RWPE2 (cell line): Measurements from ENCODE around the gene ARMC7.

Source experiments
- ATAC-seq: fragments of 200-7000 bp; cut with Tn5 transposase; 3 replicates; pipeline ENCODE4 v1.9.1; 2021; ENCODE audit warnings: low read depth
- DNase-seq: peaks from one replicate; pipeline ENCODE4 v3.0.0-alpha.2; 2020; ENCODE audit warnings: low spot score
- H3K27ac ChIP-seq: fragments of 450-650 bp; 2 replicates; pipeline ENCODE4 v1.5.1; 2017; ENCODE audit warnings: mild to moderate bottlenecking; ENCODE audit not compliant: poor library complexity, severe bottlenecking
- H3K27me3 ChIP-seq: fragments of 250-450 bp; sonication (Bioruptor Pico); 2 replicates; pipeline ENCODE4 v1.5.1; 2021; ENCODE audit warnings: mild to moderate bottlenecking, moderate library complexity; ENCODE audit not compliant: insufficient read depth, poor library complexity, severe bottlenecking
- H3K36me3 ChIP-seq: fragments of 250-450 bp; sonication (Bioruptor Pico); 2 replicates; pipeline ENCODE4 v1.5.1; 2020; ENCODE audit warnings: low read depth, mild to moderate bottlenecking, moderate library complexity
- H3K4me1 ChIP-seq: fragments of 250-450 bp; sonication (Bioruptor Pico); 2 replicates; pipeline ENCODE4 v1.5.1; 2021; ENCODE audit warnings: mild to moderate bottlenecking, moderate library complexity; ENCODE audit not compliant: insufficient read depth, poor library complexity, severe bottlenecking
- H3K4me3 ChIP-seq: fragments of 250-450 bp; sonication (Bioruptor Pico); 2 replicates; pipeline ENCODE4 v1.5.1; 2021; ENCODE audit warnings: mild to moderate bottlenecking, moderate library complexity; ENCODE audit not compliant: severe bottlenecking
- H3K9me3 ChIP-seq: fragments of 250-450 bp; sonication (Bioruptor Pico); 2 replicates; pipeline ENCODE4 v1.5.1; 2021; ENCODE audit warnings: mild to moderate bottlenecking, moderate library complexity; ENCODE audit not compliant: severe bottlenecking
- TF ChIP-seq, protein P1 (sequence below): fragments of 450-650 bp; IDR thresholded peaks from one replicate; pipeline ENCODE4 v1.5.1; 2017; ENCODE audit warnings: mild to moderate bottlenecking, moderate library complexity; ENCODE audit not compliant: poor library complexity, severe bottlenecking

The ARMC7 gene

DNA sequence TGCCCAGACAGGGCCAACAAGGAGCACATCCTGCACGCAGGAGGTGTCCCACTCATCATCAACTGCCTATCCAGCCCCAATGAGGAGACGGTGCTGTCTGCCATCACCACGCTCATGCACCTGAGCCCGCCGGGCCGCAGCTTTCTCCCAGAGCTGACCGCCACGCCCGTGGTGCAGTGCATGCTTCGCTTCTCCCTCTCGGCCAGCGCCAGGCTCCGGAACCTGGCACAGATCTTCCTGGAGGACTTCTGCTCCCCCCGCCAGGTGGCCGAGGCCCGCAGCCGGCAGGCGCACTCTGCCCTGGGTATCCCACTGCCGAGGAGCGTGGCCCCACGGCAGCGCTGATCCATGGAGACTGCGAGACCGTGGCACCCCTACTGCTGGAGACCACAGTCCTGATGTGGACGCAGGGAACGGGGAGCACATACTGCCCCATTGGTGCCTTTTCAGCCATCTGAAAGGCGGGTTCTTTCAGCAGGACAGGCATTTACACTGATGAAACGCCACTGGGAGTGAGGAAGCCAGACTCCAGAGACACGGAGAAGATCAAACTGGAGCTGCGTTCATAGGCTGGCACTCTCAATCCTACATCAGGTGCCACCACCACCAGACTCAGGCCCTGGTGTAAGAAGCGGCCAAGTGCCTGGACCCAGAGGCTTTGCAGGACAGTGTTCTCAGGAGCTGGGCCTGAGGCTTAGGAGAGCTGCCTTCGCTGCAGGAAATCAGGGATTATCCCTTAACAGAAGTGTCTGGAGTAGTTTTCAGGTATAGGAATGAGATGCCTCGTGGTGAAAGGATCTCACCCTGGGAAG is 19.1 kb downstream of the ARMC7 start:
- TF ChIP-seq, protein P1, sequence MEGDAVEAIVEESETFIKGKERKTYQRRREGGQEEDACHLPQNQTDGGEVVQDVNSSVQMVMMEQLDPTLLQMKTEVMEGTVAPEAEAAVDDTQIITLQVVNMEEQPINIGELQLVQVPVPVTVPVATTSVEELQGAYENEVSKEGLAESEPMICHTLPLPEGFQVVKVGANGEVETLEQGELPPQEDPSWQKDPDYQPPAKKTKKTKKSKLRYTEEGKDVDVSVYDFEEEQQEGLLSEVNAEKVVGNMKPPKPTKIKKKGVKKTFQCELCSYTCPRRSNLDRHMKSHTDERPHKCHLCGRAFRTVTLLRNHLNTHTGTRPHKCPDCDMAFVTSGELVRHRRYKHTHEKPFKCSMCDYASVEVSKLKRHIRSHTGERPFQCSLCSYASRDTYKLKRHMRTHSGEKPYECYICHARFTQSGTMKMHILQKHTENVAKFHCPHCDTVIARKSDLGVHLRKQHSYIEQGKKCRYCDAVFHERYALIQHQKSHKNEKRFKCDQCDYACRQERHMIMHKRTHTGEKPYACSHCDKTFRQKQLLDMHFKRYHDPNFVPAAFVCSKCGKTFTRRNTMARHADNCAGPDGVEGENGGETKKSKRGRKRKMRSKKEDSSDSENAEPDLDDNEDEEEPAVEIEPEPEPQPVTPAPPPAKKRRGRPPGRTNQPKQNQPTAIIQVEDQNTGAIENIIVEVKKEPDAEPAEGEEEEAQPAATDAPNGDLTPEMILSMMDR, result no peak
- Histone ChIP-seq H3K4me3 (no peak overlapping the region), H3K9me3 (no peaks in the 10 kb centered on the region), H3K36me3 (peaks cover 21% of the 10 kb centered on the region), H3K4me1 (peaks cover 28% of the 10 kb centered on the region), H3K27me3 (no peaks in the 10 kb centered on the region), H3K27ac (peak overlapping the region; percentile 87)
- no peak for DNase-seq
- ATAC-seq, result no peak

DNA sequence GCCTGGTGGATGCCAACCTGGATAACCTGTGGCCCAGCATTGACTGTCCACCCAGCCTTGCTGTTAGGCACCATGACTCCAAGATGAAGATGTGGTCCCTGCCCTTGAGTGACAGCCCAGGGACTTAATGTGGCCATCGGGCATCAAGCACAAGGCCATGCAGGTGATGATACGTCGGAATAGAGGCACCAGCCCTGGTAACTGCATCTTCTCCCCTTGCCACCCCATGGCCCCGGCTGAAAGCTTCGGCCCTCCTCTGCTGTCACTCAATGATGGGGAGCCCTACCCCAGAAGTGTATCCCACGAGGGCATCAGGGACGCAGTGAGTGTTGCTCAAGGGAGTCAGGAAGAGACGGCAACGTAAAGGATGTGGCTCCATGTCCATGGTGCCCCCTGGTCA is 19.8 kb downstream of the ARMC7 start:
- Histone ChIP-seq H3K27ac (peak overlapping the region; percentile 87), H3K9me3 (no peaks in the 10 kb centered on the region), H3K4me1 (peaks cover 23% of the 10 kb centered on the region), H3K4me3 (no peak overlapping the region), H3K36me3 (peaks cover 21% of the 10 kb centered on the region), H3K27me3 (no peaks in the 10 kb centered on the region)
- ATAC-seq, result no peak
- no peak for DNase-seq
- TF ChIP-seq, protein P1, result no peak

DNA sequence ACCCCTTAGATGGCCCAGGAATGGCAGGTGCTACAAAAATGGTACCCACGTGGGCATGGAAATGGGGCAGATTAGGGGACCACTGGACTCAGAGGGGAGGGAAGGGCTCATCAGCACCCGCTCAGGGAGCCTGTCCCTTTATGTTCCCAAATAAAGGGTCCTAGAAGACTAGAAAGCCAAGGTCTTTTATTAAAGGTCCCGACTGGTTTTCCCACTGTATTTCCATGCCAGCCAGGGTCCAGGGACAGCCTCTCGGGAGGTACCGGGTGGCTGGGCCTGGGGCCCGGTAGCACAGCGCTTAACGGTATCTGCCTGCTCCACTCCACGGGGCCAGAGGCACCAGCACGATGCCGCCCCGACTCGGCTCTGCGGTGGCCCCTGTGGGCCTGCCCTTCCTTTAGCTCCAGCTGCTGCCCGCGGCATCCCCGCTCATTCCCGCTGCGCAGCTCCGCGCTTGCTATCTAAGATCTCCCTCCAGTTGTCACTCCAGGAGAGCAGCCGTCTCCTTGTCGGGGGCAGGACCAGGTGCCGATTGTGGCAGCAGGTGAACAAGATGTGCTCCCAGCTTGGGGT is 20.4 kb downstream of the ARMC7 start:
- TF ChIP-seq, protein P1, result no peak
- Histone ChIP-seq H3K9me3 (no peaks in the 10 kb centered on the region), H3K4me1 (peaks cover 18% of the 10 kb centered on the region), H3K27ac (peak overlapping the region; percentile 87), H3K27me3 (no peaks in the 10 kb centered on the region), H3K36me3 (peaks cover 27% of the 10 kb centered on the region), H3K4me3 (peak overlapping the region; percentile 62)
- ATAC-seq, result no peak
- no peak for DNase-seq

DNA sequence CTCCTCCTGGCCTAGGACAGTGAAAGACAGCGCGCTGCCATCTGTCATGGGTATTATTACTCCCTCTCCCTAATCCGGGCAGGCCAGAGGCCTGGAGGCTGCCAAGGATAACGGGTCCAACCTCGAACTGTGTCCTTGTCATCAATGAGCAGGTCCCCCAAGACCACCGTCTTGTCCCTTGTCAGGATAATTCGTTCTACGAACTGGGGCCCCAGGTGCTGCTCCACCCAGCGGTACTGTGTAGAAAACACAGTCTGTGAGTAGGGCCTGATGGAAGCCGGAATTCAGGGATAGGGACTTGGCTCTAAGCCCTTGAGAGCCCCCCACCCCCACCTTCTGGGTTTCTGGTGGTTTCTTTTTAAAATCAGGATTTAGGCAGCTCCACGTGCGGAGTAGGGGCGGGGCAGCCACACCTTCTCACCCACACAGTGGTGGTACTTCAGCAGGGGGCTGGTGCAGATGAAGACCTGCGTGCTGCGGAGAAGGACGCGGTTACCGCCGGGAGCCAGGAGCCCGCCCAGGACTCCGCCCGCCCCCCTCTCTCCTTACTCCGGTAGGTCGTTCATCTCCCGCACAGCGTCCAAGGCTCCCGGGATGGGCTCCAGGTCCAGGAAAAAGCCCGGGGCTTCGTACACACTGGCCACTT is 21.0 kb downstream of the ARMC7 start:
- H3K4me1 ChIP-seq, result peaks cover 13% of the 10 kb centered on the region
- TF ChIP-seq, protein P1, result peak; percentile 59
- peaks cover 33% of the 10 kb centered on the region for H3K36me3 ChIP-seq
- no peak for DNase-seq
- H3K27me3 ChIP-seq, result no peaks in the 10 kb centered on the region
- peak overlapping the region; percentile 62 for H3K4me3 ChIP-seq
- ATAC-seq, result peak; percentile 50
- no peaks in the 10 kb centered on the region for H3K9me3 ChIP-seq
- peak overlapping the region; percentile 87 for H3K27ac ChIP-seq
